NCI-H226 (cell line): Measurements from ENCODE around the gene TMCC2.

Experiments
- DNase-seq: peaks from one replicate; pipeline ENCODE4 v3.0.0-alpha.2; 2015

Gene TMCC2

GRCh38 chr1:205243350-205244191 lies 15.8 kb downstream of the TMCC2 start:
- no peak for DNase-seq

DNA sequence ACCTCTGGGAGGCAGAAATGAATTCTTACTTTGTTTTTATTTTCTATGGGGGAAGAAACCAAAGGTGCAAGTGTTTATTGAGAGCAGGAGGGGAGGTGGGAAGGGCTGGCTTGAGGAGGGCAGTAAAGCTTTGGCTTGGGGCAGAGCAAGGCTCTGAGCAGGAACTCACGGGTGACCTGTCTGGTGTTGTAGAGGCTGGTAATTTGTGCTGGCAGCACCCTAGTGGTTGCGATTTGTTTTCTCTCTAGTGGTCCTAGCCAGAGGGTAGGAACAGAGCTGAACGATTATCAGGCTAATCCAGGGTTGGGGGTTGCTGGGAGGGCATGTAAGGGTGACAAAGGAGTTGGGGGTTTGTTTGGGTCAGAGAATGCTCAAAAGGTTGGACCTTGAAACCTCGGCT lies 16.6 kb downstream of the TMCC2 start:
- no peak for DNase-seq

DNA sequence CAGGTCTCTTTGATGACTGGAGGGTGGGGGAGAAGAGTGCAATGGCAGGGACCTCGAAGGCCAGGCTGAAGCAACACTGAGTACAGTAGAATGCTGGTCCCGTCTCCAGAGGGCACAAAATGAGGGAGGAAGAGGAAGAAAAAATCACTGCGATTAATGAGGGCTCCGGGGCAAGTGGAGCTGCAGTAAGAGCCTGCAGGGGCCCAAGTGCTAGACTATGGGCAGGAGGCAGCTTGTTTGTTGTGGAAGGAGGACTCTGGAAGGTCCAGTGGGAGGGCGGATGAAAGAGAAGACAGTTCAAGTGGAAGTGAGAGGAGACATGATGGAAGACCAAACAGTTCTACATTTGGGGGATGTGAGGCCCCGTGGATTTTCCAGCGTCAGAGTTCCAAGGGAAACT lies 17.4 kb downstream of the TMCC2 start:
- no peak for DNase-seq

GRCh38 chr1:205246351-205247119 lies 18.8 kb downstream of the TMCC2 start:
- DNase-seq, result no peak

GRCh38 chr1:205247130-205247921 lies 19.6 kb downstream of the TMCC2 start:
- no peak for DNase-seq

GRCh38 chr1:205248793-205249601 lies 21.3 kb downstream of the TMCC2 start:
- no peak for DNase-seq

GRCh38 chr1:205249651-205250050 lies 21.9 kb downstream of the TMCC2 start:
- no peak for DNase-seq

DNA sequence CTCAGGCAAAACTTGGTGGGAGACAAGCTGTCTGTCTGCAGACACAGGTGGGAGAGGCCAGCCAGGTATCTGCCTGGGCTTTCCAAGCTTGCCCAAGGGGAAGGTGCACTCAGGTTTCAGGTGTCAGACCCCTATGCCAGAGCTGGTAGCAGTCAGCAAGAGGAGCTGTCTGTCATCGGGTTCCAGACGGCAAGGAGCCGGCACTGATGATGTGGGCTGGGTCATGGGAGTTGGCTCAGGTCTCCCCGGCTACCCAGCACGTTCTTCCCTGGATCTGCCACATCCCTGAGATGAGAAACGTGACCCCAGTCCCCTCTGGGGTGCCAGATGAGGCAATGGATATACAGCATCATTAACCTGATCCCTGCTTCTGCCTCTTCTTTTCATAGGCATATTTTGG lies 23.0 kb downstream of the TMCC2 start:
- no peak for DNase-seq

DNA sequence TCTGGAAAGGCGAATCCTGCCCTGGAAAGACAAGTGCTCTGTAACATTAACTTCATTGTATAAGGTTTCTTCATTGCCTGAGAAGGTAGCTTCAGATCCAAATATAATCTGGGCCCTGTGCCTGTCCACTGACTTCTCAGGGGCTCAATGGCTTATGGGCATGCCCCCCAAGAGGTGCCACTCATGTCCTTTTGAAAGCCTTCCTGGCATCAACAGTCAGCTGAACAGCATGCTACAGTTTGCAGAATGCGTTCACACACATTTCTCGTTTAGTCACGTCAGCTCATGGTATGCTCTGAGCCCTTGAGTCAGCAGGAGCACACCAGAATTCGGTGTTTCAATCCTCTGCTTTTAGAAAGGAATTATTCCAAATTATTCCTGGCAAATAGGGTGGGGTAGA lies 23.8 kb downstream of the TMCC2 start:
- DNase-seq, result no peak

DNA sequence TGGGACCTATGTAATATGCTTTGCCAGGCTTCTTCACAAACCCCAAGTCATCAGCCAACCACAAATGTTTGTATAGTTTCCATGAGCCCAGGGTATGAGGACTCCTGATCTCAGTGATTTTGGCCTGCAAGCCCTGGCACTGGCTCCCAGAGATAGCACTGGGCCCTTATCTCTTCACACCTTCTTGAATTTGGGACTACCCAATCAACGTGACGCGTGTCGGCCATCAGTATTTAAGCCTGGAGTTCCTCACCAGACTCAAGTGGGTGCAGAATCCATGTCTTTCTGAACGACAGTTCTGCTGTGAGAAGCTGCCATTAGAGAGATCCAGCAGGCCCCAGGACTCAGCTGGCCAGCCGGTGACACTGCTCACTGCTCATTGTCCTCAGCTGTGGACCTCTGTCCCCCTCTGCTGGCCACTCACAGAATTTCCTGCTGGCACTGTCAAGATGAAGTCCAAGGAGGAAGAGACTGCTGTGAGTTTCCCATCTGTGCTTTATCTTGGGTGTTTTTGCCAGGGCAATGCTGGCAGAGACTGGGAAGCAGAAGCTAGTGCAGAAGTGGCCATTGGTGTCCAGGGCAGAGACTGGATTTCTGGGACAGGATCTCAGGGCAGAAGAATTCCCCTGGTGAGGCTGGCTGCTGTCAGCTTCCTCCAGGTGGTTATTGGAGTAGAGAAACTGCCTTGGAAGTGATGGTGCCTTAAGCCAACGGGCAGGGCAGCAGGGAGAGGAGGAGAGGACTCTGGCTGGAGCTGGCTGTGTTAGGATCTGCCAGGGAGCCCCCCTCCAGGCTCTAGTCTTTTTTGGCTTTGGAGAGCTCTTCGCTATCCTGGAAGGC lies 28.4 kb downstream of the TMCC2 start:
- DNase-seq, result peak; percentile 57

DNA sequence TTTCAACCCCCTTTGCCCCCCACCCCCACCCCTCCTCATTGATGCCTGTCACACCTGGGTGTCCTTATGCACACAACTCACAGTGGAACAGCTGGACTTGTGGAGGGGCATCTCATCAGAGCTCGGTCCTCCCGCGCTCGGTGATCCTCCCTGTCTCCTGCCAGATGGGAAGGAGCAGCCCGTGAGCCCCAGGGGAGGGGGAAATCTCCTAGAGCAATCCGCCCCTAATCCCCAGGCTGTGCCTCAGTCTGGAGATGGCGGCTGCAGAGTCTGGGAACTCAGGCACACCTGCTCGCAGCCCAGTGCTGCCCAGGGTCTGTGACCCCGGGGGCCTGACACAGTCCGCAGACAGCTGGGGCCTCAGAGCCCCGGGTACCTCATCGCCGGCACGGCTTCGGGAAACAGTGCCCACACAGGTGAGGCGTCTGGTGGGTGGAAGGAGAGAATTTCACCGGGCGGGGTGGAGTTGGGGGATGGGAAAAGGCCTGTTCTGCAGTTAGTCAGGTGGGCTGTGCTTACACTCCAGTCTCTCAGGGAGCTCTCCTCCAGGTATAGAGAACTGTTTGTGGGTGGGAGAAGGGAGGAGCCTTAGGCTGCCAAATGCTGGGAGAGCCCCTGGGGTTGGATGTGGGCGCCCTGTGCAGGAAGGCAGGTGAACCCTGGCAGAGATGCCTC lies 29.3 kb downstream of the TMCC2 start:
- no peak for DNase-seq

- DNase-seq, result no peak
Observed at GRCh38 chr1:205257735-205258134, 30.0 kb downstream of the TMCC2 start.

DNA sequence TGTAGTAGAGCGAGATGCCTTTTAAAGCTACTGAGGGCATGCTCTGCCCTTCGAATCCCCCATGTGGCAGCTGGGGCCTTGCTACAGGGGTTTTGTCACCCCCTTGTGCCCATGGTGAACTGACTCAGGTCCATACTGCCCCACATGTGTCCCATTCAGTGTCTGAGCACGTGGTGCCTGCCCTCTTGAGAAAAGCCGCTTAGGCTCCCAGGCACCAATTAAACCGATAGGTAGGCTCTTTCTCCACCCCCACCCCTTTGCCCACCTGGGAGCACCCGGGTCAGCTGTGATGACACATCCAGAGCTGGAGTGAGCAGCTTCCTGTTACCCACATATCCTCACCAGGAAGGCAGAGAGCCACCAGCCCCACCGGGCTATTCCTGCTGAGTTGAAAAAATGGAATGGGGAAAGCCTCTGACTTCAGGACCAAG lies 30.5 kb downstream of the TMCC2 start:
- peak; percentile 31 for DNase-seq

- DNase-seq, result no peak
Observed at GRCh38 chr1:205258719-205259118, 31.0 kb downstream of the TMCC2 start.

GRCh38 chr1:205259324-205259832 lies 31.6 kb downstream of the TMCC2 start:
- DNase-seq, result no peak

DNA sequence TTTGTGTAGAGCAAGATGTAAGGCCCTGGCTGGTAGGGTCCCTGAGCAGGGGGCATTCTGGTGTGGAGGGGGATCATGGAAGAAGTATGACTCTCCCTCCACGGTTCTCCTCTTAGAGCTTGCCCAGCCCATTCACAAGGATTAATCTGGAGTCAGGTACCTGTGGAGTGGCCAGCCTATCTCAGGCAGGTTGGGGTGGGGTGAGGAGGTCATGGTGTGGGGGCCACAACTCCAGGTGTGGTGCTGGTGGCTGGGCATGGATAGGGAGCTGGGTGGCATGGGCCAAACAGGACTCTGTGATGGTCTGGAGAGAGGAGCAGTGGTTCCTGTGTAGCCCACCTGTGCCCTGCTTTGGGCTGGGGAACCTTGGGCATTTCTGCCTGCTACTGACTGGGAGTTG lies 32.3 kb downstream of the TMCC2 start:
- DNase-seq, result no peak

- peak; percentile 69 for DNase-seq
Observed at GRCh38 chr1:205260948-205261732, 33.4 kb downstream of the TMCC2 start.

- DNase-seq, result peak; percentile 78
Observed at GRCh38 chr1:205261946-205262691, 34.4 kb downstream of the TMCC2 start.

DNA sequence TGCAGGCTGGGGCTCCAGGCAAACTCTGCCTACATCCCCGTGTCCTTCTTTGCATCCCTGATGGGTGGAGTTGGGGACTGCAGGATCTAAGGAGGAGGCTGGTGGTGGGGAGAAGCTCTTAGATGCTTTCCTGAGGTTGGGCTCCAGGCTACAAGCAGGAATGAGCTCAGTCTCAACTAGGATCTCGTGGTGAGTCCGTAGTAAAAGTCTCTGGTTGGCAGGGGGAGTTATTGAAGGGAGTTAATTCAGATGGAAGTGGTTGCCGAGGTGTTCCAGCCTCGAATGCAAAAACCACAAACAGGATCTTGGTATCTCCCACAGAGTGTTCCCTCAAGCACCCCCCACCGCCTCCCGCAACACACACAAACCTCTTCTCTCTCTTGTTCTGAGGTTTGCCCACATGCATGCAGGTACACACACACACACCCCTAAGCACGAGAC lies 35.0 kb downstream of the TMCC2 start:
- peak; percentile 73 for DNase-seq
